C1 segment of cervical spinal cord (tissue), 14 donors: ENCODE data around the gene EEPD1.
A peak's percentile ranks its signal among the peaks of the same experiment; 100 is the strongest.

Source experiments
- DNase-seq, 14 donors: peaks; one replicate each; lab custom pipeline; 2025; lab: John Stamatoyannopoulos, UW

The EEPD1 gene

GRCh38 chr7:36279200-36279925 is 126.3 kb downstream of the EEPD1 start:
- DNase-seq, result peak in 1 of 14 donors; percentile 14

DNA sequence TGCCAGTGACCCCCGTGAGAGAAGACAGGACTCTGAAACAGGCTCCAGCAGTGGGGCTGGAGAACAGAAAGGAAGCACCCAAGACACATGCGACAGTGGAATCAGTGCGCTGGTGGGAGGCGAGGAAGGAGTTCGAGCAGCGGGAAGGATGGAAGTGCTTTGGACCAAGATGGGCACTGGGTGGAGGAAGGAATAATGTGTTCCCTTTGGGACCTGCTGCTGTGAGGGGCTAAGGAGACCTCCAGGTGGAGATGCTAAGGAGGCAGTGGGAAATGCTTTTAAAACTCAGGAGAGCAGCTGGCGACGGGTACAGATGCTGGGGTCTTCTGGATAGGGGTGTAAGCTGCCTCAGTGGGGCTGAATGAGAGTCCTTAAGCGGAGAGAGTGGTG is 126.9 kb downstream of the EEPD1 start:
- no peak for DNase-seq

GRCh38 chr7:36280840-36281812 is 128.1 kb downstream of the EEPD1 start:
- DNase-seq, result peak in 13 of 14 donors; percentile 32 to 85 (median 68)

- no peak for DNase-seq
These were observed 129.1 kb downstream of the EEPD1 start for GRCh38 chr7:36281945-36282717.

- no peak for DNase-seq
These were observed 130.1 kb downstream of the EEPD1 start for GRCh38 chr7:36283181-36283580.

DNA sequence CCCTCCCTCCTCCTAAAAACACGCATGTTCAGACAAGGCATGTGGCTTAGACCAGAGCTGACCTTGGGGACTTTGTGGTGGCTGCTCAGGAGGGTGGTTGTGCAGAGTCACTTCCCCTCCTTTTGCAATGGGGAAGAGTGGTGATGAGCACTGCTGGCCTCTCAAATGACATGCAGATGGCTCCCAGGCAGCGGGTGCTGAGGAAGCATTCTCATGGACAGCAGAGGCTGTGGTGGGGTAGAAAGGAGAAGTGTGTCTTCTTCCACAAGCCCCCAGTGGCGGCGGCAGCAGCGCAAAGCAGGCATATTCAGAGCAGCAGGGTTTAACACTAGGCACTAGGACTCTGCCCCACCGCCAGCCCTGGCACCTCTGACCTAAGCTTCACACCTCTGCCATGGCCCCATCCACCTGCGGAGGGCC is 130.7 kb downstream of the EEPD1 start:
- peak in 9 of 14 donors; percentile 26 to 72 (median 49) for DNase-seq

GRCh38 chr7:36284456-36285090 is 131.5 kb downstream of the EEPD1 start:
- DNase-seq, result no peak

GRCh38 chr7:36285276-36285675 is 132.2 kb downstream of the EEPD1 start:
- DNase-seq, result peak in 1 of 14 donors; percentile 19

DNA sequence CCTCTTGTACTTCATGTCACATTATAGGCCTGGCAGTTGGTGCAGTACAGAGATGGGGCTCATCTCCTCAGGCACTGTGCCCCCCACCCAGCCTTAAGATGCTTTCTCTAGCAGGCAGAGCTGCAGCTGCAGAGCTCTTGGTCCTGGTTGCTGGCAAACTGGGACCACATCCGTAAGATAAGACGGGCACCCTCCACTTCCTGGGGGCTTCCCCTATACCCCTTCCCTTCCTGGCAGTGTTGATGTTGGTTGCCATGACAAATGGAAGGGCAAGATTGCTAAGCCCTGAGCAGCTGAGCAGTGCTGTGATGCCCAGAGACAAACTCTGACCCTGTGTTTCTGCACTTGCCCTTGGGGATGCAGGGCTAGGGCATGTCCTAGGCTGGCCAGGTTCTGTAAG is 133.2 kb downstream of the EEPD1 start:
- no peak for DNase-seq

- no peak for DNase-seq
These were observed 133.6 kb downstream of the EEPD1 start for GRCh38 chr7:36286688-36287087.

DNA sequence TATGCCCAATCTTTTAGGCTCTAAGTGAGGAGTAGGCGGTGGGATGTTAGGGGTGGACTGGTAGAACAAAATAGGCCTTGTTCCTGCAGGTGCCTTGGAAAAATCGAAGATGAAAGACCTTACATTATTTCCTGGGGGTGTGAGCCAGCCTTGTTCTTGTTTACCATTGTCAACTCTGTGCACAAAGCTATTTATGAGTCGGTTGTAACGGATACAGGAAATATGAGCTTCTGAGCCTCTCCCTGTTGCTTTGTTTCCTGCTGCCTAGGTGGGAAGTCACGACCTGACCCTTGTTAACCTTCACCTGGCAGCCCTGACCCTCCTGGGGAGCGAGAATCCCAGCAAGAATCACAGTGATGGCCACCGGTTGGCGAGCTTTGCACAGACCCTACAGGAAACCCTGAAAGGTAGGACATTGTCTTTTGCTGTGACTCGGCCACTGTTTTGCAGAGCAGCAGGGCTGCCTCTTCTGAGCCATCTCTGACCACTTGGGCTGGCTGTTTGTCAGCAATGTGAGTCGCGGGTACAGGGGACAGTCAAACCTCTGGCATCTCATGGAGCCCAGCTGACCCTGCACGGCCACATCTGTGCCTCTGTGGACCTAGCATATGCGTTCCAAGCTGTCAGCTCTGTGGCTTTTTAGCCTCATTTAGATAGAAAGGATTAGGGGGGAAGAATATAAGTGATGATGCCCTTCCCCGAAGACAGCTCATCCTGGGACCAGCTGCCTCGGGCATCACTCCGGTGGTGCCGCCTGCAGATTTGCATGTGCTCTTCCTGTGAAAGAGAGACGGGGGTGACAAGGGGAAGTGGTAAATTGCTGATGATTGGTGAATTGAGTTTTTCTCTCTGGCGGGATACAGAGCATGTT is 134.6 kb downstream of the EEPD1 start:
- peak in 2 of 14 donors; percentile 34 to 47 for DNase-seq

- no peak for DNase-seq
These were observed 135.4 kb downstream of the EEPD1 start for GRCh38 chr7:36288501-36288900.

GRCh38 chr7:36289833-36290661 is 137.0 kb downstream of the EEPD1 start:
- DNase-seq, result peak in 1 of 14 donors; percentile 39

GRCh38 chr7:36291387-36292316 is 138.6 kb downstream of the EEPD1 start:
- peak; percentile 12 to 87 (median 67) for DNase-seq

DNA sequence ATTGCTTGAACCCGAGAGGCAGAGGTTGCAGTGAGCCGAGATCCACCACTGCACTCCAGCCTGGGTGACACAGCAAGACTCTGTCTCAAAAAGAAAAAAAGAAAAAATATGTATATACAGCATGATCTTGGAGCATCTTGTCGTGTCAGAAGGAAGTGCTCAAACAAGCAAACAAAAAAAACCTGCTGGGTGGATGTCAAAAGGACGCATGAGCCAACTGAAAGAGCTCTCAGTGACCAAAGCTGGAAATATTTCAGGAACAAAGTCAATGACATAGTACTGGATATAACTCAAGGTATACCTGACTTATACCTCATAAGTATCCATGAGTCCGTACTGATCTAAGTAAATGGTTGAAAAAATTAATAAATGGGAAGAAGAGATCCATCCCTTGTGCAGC is 142.0 kb downstream of the EEPD1 start:
- no peak for DNase-seq

- DNase-seq, result no peak
These were observed 143.2 kb downstream of the EEPD1 start for GRCh38 chr7:36296284-36296683.

- DNase-seq, result no peak
These were observed 144.4 kb downstream of the EEPD1 start for GRCh38 chr7:36297364-36298009.

- no peak for DNase-seq
These were observed 145.1 kb downstream of the EEPD1 start for GRCh38 chr7:36298106-36298505.
